ENCODE data around the gene ZNRF3. TPM values are rescaled to one million over a fixed set of nuclear protein-coding genes. Genes with fewer than 3 reads are reported as not detected.

The ZNRF3 gene
- total and polyA plus RNA-seq, 2 experiments from 2014 or later = 11.1 to 32.2 TPM

- TF ChIP-seq ZNF462 (CRISPR knock-in tag; IDR thresholded peaks at IDR 0.05) (no peak), STAT1 (IDR thresholded peaks at IDR 0.05; ENCODE audit: unreplicated experiment) (no peak), JUNB (IDR thresholded peaks at IDR 0.05; ENCODE audit: unreplicated experiment) (no peak), POLR2AphosphoS5 (IDR thresholded peaks at IDR 0.05; ENCODE audit: low read depth) (no peak), EZH2phosphoT487 (IDR thresholded peaks at IDR 0.05; ENCODE audit: unreplicated experiment) (no peak)
Measured at GRCh38 chr22:28943501-28943879, 60.1 kb downstream of the ZNRF3 start (continued).

- no peaks in the 10 kb centered on the region for H3K9me2 ChIP-seq (ENCODE audit: insufficient read depth)
- Mint-ChIP-seq H3K4me3 (no peak overlapping the region), H3K27ac (no peak overlapping the region), H3K36me3 (ENCODE audit: low read depth) (peaks cover 24% of the 10 kb centered on the region), H3K27me3 (ENCODE audit: insufficient read depth, low read depth, poor library complexity) (peaks cover 2% of the 10 kb centered on the region), H3K9me3 (peaks cover 8% of the 10 kb centered on the region), H3K4me1 (peaks cover 46% of the 10 kb centered on the region)
- H3K4me2 ChIP-seq = no peak overlapping the region
- no peaks in the 10 kb centered on the region for H3K27me3 ChIP-seq (ENCODE audit: insufficient read depth)
- H4K20me1 ChIP-seq (replicated peaks; ENCODE audit: insufficient read depth) = peaks cover 11% of the 10 kb centered on the region
- H3F3A ChIP-seq (replicated peaks; ENCODE audit: low read depth) = no peaks in the 10 kb centered on the region
- no peaks in the 10 kb centered on the region for H3K36me3 ChIP-seq (ENCODE audit: insufficient read depth)
- peaks cover 43% of the 10 kb centered on the region for H3K4me1 ChIP-seq (ENCODE audit: insufficient read depth)
- no peak overlapping the region for H3K27ac ChIP-seq (ENCODE audit: low read depth)
- peaks cover 100% of the 10 kb centered on the region for H3K79me2 ChIP-seq (replicated peaks; ENCODE audit: insufficient read depth)
- DNase-seq (ENCODE audit: low spot score) (no peak), ATAC-seq (no peak)
- H2AFZ ChIP-seq = no peak overlapping the region
- no peak overlapping the region for H3K4me3 ChIP-seq
- TF ChIP-seq JUNB (IDR thresholded peaks at IDR 0.05; ENCODE audit: unreplicated experiment) = no peak
- TF ChIP-seq POLR2AphosphoS5 (IDR thresholded peaks at IDR 0.05; ENCODE audit: low read depth) = no peak
- no peak for TF ChIP-seq ZNF462 (CRISPR knock-in tag; IDR thresholded peaks at IDR 0.05)
- no peak for TF ChIP-seq NANOG (IDR thresholded peaks at IDR 0.05; ENCODE audit: borderline replicate concordance)
Measured at GRCh38 chr22:28947125-28947524, 63.8 kb downstream of the ZNRF3 start.
